Measurements from ENCODE around the gene SEC11A.

DNA sequence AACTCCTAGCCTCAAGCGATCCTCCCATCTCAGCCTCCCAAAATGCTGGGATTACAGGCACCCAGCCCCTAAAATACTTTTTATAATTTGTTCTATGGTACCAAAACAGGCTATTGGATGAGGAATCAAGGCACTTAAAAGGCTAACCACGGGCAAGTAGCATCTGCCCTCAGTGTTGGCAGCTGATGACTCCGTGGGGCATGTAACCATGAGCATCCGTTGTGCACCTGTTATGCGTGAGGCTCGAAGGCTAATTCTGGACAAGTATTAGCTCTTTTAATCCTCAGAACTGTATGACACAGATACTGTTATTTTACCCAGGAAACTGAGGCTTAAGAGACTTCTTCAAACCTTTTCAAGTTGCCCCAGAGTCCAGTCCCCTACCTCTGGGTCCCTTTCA lies 72.1 kb downstream of the SEC11A start:
- TF ChIP-seq CTCF (IDR thresholded peaks at IDR 0.05) (no peak), POLR2A (IDR thresholded peaks at IDR 0.05; ENCODE audit: low read depth) (no peak), EP300 (IDR thresholded peaks at IDR 0.05) (no peak)
